ENCODE measurements around the gene NUMA1. TPM values are rescaled to one million over a fixed set of nuclear protein-coding genes. Genes with fewer than 3 reads are reported as not detected.

Gene NUMA1
- polyA plus RNA-seq, 1 donor from 2014 or later, result 116 TPM

- TF ChIP-seq, protein P1, sequence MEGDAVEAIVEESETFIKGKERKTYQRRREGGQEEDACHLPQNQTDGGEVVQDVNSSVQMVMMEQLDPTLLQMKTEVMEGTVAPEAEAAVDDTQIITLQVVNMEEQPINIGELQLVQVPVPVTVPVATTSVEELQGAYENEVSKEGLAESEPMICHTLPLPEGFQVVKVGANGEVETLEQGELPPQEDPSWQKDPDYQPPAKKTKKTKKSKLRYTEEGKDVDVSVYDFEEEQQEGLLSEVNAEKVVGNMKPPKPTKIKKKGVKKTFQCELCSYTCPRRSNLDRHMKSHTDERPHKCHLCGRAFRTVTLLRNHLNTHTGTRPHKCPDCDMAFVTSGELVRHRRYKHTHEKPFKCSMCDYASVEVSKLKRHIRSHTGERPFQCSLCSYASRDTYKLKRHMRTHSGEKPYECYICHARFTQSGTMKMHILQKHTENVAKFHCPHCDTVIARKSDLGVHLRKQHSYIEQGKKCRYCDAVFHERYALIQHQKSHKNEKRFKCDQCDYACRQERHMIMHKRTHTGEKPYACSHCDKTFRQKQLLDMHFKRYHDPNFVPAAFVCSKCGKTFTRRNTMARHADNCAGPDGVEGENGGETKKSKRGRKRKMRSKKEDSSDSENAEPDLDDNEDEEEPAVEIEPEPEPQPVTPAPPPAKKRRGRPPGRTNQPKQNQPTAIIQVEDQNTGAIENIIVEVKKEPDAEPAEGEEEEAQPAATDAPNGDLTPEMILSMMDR (IDR thresholded peaks at IDR 0.05; ENCODE audit: poor library complexity, severe bottlenecking), result no peak
- TF ChIP-seq TAF1 (IDR thresholded peaks at IDR 0.05; ENCODE audit: low read depth), result no peak
Observed at GRCh38 chr11:72036687-72037086, 43.7 kb downstream of the NUMA1 start (continued).

GRCh38 chr11:72030472-72031045 lies 49.8 kb downstream of the NUMA1 start:
- no peak overlapping the region for H3K9ac ChIP-seq (ENCODE audit: low read length)
- H3K9me2 ChIP-seq (ENCODE audit: insufficient read depth, low read length), result no peaks in the 10 kb centered on the region
- H3K27me3 ChIP-seq (ENCODE audit: insufficient read depth, low read depth, low read length), result no peaks in the 10 kb centered on the region
- H4K20me1 ChIP-seq (ENCODE audit: insufficient read depth), result no peaks in the 10 kb centered on the region
- TF ChIP-seq EZH2 (IDR thresholded peaks at IDR 0.05; ENCODE audit: borderline replicate concordance, insufficient read depth, low read length, poor library complexity, severe bottlenecking), result no peak
- peaks cover 19% of the 10 kb centered on the region for H3K36me3 ChIP-seq (ENCODE audit: insufficient read depth, low read length)
- H3F3A ChIP-seq (ENCODE audit: insufficient read depth, low read length, poor library complexity, severe bottlenecking), result no peaks in the 10 kb centered on the region
- H3K79me2 ChIP-seq (replicated peaks; ENCODE audit: insufficient read depth, low read length), result peaks cover 54% of the 10 kb centered on the region
- H3K4me2 ChIP-seq (ENCODE audit: low read length), result no peak overlapping the region
- H3K27ac ChIP-seq (ENCODE audit: low read length), result no peak overlapping the region
- no peak overlapping the region for H3K4me3 ChIP-seq (ENCODE audit: low read length)
- no peak overlapping the region for H2AFZ ChIP-seq (ENCODE audit: low read depth, low read length)
- no peaks in the 10 kb centered on the region for H3K9me3 ChIP-seq (ENCODE audit: low read length)

GRCh38 chr11:72026090-72026489 lies 54.3 kb downstream of the NUMA1 start:
- no peak overlapping the region for H3K4me2 ChIP-seq (ENCODE audit: low read length)

GRCh38 chr11:72024069-72024754 lies 56.1 kb downstream of the NUMA1 start:
- peaks cover 5% of the 10 kb centered on the region for H3K36me3 ChIP-seq (ENCODE audit: insufficient read depth, low read length)
- peaks cover 11% of the 10 kb centered on the region for H3K79me2 ChIP-seq (replicated peaks; ENCODE audit: insufficient read depth, low read length)
- H3F3A ChIP-seq (ENCODE audit: insufficient read depth, low read length, poor library complexity, severe bottlenecking), result no peaks in the 10 kb centered on the region
- no peak overlapping the region for H3K4me3 ChIP-seq (ENCODE audit: low read length)
- H2AFZ ChIP-seq (ENCODE audit: low read depth, low read length), result no peak overlapping the region
- no peaks in the 10 kb centered on the region for H4K20me1 ChIP-seq (ENCODE audit: insufficient read depth)
- no peaks in the 10 kb centered on the region for H3K9me2 ChIP-seq (ENCODE audit: insufficient read depth, low read length)
- H3K9me3 ChIP-seq (ENCODE audit: low read length), result no peaks in the 10 kb centered on the region
- H3K9ac ChIP-seq (ENCODE audit: low read length), result no peak overlapping the region
- H3K4me2 ChIP-seq (ENCODE audit: low read length), result no peak overlapping the region
- no peaks in the 10 kb centered on the region for H3K27me3 ChIP-seq (ENCODE audit: insufficient read depth, low read depth, low read length)
- H3K27ac ChIP-seq (ENCODE audit: low read length), result no peak overlapping the region
- TF ChIP-seq REST (IDR thresholded peaks at IDR 0.05; ENCODE audit: borderline replicate concordance) (no peak), MXI1 (conservative IDR thresholded peaks at IDR 0.05; ENCODE audit: poor library complexity, severe bottlenecking) (no peak), EZH2 (IDR thresholded peaks at IDR 0.05; ENCODE audit: borderline replicate concordance, insufficient read depth, low read length, poor library complexity, severe bottlenecking) (no peak), EP300 (conservative IDR thresholded peaks at IDR 0.05; ENCODE audit: poor library complexity, severe bottlenecking) (no peak)
- TF ChIP-seq, protein P1 (IDR thresholded peaks at IDR 0.05; ENCODE audit: poor library complexity, severe bottlenecking), result no peak

More at GRCh38 chr11:72026090-72026489, 54.3 kb downstream of the NUMA1 start:
- H3K9me2 ChIP-seq (ENCODE audit: insufficient read depth, low read length), result no peaks in the 10 kb centered on the region
- H3K4me3 ChIP-seq (ENCODE audit: low read length), result no peak overlapping the region
- TF ChIP-seq, protein P1 (IDR thresholded peaks at IDR 0.05; ENCODE audit: poor library complexity, severe bottlenecking), result no peak
- TF ChIP-seq SMC3 (conservative IDR thresholded peaks at IDR 0.05; ENCODE audit: poor library complexity), result no peak
- no peak for TF ChIP-seq EZH2 (IDR thresholded peaks at IDR 0.05; ENCODE audit: borderline replicate concordance, insufficient read depth, low read length, poor library complexity, severe bottlenecking)
- no peak overlapping the region for H3K27ac ChIP-seq (ENCODE audit: low read length)
- H3K36me3 ChIP-seq (ENCODE audit: insufficient read depth, low read length), result peaks cover 5% of the 10 kb centered on the region
- H3K79me2 ChIP-seq (replicated peaks; ENCODE audit: insufficient read depth, low read length), result peaks cover 28% of the 10 kb centered on the region
- no peaks in the 10 kb centered on the region for H3F3A ChIP-seq (ENCODE audit: insufficient read depth, low read length, poor library complexity, severe bottlenecking)
- H2AFZ ChIP-seq (ENCODE audit: low read depth, low read length), result no peak overlapping the region
- no peaks in the 10 kb centered on the region for H3K9me3 ChIP-seq (ENCODE audit: low read length)
- H3K9ac ChIP-seq (ENCODE audit: low read length), result no peak overlapping the region
- no peaks in the 10 kb centered on the region for H3K27me3 ChIP-seq (ENCODE audit: insufficient read depth, low read depth, low read length)
- H4K20me1 ChIP-seq (ENCODE audit: insufficient read depth), result no peaks in the 10 kb centered on the region
